Coronary artery (tissue), 2 donors: ENCODE data around the gene GMCL2.

Source experiments
- DNase-seq: peaks from one replicate; pipeline ENCODE4 v3.0.0-alpha.2; 2017; ENCODE audit warnings: low spot score
- H3K27ac ChIP-seq, 2 donors: fragments of 200-600 bp; sonication (generic); one replicate each; pipeline ENCODE4 v1.5.1; 2016 to 2019
- H3K4me3 ChIP-seq: fragments of 200-600 bp; sonication (generic); 2 replicates; pipeline ENCODE4 v1.5.1; 2016; ENCODE audit warnings: mild to moderate bottlenecking, moderate library complexity
- TF ChIP-seq, protein P1 (sequence below): fragments of 200-600 bp; sonication (generic); IDR thresholded peaks from one replicate; pipeline ENCODE4 v1.5.1; 2019; ENCODE audit warnings: antibody characterized with exemption

The GMCL2 gene

DNA sequence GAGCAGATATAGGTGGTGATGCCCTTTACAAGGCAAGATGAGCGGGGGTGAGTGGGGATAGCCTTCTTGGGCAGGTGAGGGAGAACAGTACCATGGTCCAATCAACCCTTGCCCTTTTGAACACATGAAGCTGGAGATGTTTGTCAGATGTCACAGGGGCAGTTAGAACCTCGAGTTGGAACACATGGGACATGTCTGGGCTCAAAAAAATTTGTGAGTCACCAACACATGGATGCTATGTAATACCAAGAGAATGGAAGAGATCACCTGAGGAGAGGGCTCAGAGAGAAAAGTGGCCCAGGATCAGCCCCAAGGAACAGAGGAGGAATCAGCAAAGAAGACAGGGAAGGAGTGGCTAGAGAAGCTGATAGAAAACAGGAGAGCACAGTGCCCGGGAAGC is 40.8 kb upstream of the GMCL2 start:
- TF ChIP-seq, protein P1, sequence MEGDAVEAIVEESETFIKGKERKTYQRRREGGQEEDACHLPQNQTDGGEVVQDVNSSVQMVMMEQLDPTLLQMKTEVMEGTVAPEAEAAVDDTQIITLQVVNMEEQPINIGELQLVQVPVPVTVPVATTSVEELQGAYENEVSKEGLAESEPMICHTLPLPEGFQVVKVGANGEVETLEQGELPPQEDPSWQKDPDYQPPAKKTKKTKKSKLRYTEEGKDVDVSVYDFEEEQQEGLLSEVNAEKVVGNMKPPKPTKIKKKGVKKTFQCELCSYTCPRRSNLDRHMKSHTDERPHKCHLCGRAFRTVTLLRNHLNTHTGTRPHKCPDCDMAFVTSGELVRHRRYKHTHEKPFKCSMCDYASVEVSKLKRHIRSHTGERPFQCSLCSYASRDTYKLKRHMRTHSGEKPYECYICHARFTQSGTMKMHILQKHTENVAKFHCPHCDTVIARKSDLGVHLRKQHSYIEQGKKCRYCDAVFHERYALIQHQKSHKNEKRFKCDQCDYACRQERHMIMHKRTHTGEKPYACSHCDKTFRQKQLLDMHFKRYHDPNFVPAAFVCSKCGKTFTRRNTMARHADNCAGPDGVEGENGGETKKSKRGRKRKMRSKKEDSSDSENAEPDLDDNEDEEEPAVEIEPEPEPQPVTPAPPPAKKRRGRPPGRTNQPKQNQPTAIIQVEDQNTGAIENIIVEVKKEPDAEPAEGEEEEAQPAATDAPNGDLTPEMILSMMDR, result no peak
- no peak for DNase-seq
- Histone ChIP-seq H3K4me3 (no peak overlapping the region), H3K27ac (no peak overlapping the region)

DNA sequence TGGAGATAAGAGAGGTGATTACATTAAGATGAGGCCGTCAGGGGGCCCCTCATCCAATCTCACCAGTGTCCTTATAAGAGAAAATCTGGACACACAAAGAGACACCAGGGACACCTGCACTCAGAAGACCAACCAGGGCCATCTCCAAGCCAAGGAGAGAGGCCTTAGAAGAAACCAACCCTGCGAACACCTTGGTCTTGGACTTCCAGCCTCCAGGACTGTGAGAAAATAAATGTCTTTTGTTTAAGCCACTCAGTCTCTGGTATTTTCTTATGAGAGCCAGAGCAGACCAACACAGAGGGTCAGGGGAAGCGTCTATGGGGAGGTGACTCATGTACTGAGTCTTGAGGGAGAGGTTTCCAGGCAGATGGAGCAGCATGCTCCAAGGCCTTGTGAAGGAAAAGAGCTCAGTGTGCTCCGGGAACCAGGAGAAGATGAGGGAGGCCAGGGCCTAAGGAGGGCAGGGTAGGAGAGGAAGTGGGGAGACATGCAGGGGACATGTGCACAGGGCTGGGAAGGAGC is 40.0 kb upstream of the GMCL2 start:
- TF ChIP-seq, protein P1, result no peak
- Histone ChIP-seq H3K27ac (no peak overlapping the region), H3K4me3 (no peak overlapping the region)
- no peak for DNase-seq

- TF ChIP-seq, protein P1, result no peak
- Histone ChIP-seq H3K4me3 (no peak overlapping the region), H3K27ac (no peak overlapping the region)
- no peak for DNase-seq
These were observed 38.0 kb upstream of the GMCL2 start for GRCh38 chr5:178225174-178225573.

GRCh38 chr5:178224403-178224802 is 37.2 kb upstream of the GMCL2 start:
- Histone ChIP-seq H3K4me3 (no peak overlapping the region), H3K27ac (no peak overlapping the region)
- TF ChIP-seq, protein P1, result no peak
- no peak for DNase-seq

GRCh38 chr5:178223828-178224335 is 36.7 kb upstream of the GMCL2 start:
- no peak overlapping the region for H3K4me3 ChIP-seq
- DNase-seq, result no peak
- TF ChIP-seq, protein P1, result no peak
- H3K27ac ChIP-seq, result no peak overlapping the region

- TF ChIP-seq, protein P1, result no peak
- Histone ChIP-seq H3K27ac (no peak overlapping the region), H3K4me3 (no peak overlapping the region)
- DNase-seq, result no peak
These were observed 36.1 kb upstream of the GMCL2 start for GRCh38 chr5:178223196-178223773.

DNA sequence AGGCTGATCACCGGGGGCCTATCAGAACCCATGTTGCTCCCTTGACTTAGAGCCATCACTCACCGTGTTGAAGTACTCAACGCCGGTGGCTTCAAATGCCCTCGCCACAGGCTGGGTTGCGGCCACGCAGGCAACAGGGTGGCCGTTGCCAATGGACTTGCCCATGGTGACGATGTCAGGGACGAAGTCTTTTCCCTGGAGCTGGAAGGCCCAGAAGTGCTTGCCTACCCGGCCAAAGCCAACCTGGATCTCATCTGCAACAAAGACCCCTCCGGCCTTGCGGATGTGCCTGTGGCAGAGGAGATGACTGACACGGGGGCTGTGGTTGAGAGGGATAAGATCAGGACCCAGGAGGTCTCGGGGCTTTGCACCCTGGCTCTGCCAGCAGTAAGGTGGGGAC is 35.1 kb upstream of the GMCL2 start:
- TF ChIP-seq, protein P1, result no peak
- Histone ChIP-seq H3K4me3 (no peak overlapping the region), H3K27ac (no peak overlapping the region)
- no peak for DNase-seq
